GM18951 (cell line): ENCODE measurements around the gene SRGN.
A peak's percentile ranks its signal among the peaks of the same experiment; 100 is the strongest.

Experiments used
- POLR2A ChIP-seq: IDR thresholded peaks from 4 replicates; pipeline ENCODE4 v1.6.1; 2011; ENCODE audit warnings: mild to moderate bottlenecking; ENCODE audit not compliant: insufficient read length, insufficient read depth; ENCODE audit errors: extremely low read depth
- in situ Hi-C: fragments of 300-500 bp; cut with MboI; formaldehyde crosslinking; loops from one replicate; pipeline ENCODE4 v1.12.0; 2022; ENCODE audit warnings: low sequenced_read_pairs, mixed read lengths, inconsistent platforms; ENCODE audit not compliant: unreplicated experiment

SRGN gene

GRCh38 chr10:69052736-69053135, 35.2 kb upstream of the SRGN start:
- no peak for TF ChIP-seq POLR2A
- in situ Hi-C loops, result no loop called here

DNA sequence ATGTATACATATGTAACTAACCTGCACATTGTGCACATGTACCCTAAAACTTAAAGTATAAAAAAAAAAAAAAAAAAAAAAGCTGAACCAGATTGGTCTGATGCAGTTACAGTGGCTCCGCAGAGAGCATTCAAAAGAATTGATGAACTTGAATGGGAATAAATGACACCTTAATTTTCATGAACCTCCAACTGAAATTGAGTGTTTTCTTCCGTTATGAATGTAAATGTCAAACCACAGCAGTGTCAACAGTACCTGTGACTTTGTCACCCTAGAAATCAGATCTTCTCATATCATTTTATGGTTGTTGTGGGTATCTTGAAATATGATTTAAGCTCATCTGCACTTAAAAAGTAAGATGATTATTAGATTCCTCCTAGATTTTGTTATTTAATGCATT, 32.7 kb upstream of the SRGN start:
- no peak for TF ChIP-seq POLR2A
- in situ Hi-C loops, result no loop called here

- TF ChIP-seq POLR2A, result no peak
- in situ Hi-C loops, result no loop called here
Observed at GRCh38 chr10:69056129-69056528, 31.8 kb upstream of the SRGN start.

- no peak for TF ChIP-seq POLR2A
- in situ Hi-C loops, result no loop called here
Observed at GRCh38 chr10:69056536-69057260, 31.2 kb upstream of the SRGN start.

DNA sequence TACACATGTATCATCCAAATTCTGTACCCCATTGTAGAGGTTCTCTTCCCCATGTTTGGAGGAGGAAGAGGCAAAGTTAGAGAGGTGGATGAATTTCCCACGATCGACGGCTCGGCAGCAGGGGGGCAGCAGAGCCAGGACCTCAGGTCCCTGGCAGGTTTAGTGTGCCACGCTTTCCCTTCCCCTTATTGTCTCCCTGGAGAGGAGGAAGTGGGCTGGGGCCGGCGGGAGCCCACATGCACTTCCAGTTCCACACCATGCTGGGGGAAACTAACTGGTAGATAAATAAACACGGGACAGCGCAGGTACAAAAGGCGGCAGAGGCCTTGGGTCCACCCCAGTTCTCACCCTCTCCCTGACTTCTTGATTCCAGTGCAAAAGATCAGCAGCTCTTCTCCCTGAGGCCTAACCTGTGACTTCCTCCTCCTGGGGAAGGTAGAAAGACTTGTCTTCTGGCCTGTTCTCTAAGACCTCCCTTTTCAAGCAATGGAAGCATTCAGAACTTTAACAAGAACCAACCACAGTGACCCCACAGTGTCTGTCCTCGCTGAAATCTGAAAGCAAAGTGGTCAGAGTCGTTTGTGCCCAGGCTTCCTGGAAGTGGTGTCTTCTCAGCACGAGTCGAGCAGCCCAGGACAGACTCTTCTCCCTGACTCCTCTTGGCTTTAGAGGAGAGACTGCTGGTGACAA, 30.5 kb upstream of the SRGN start:
- in situ Hi-C loops, result no loop called here
- TF ChIP-seq POLR2A, result peak; percentile 19

- in situ Hi-C loops, result no loop called here
- TF ChIP-seq POLR2A, result no peak
Observed at GRCh38 chr10:69057951-69058297, 30.0 kb upstream of the SRGN start.

- no peak for TF ChIP-seq POLR2A
- in situ Hi-C loops, result no loop called here
Observed at GRCh38 chr10:69060127-69060798, 27.6 kb upstream of the SRGN start.

GRCh38 chr10:69061305-69062161, 26.4 kb upstream of the SRGN start:
- in situ Hi-C loops, result no loop called here
- peak; percentile 53 for TF ChIP-seq POLR2A

GRCh38 chr10:69062901-69063300, 25.0 kb upstream of the SRGN start:
- TF ChIP-seq POLR2A, result no peak
- in situ Hi-C loops, result no loop called here

- no peak for TF ChIP-seq POLR2A
- in situ Hi-C loops, result no loop called here
Observed at GRCh38 chr10:69064762-69065328, 23.1 kb upstream of the SRGN start.

DNA sequence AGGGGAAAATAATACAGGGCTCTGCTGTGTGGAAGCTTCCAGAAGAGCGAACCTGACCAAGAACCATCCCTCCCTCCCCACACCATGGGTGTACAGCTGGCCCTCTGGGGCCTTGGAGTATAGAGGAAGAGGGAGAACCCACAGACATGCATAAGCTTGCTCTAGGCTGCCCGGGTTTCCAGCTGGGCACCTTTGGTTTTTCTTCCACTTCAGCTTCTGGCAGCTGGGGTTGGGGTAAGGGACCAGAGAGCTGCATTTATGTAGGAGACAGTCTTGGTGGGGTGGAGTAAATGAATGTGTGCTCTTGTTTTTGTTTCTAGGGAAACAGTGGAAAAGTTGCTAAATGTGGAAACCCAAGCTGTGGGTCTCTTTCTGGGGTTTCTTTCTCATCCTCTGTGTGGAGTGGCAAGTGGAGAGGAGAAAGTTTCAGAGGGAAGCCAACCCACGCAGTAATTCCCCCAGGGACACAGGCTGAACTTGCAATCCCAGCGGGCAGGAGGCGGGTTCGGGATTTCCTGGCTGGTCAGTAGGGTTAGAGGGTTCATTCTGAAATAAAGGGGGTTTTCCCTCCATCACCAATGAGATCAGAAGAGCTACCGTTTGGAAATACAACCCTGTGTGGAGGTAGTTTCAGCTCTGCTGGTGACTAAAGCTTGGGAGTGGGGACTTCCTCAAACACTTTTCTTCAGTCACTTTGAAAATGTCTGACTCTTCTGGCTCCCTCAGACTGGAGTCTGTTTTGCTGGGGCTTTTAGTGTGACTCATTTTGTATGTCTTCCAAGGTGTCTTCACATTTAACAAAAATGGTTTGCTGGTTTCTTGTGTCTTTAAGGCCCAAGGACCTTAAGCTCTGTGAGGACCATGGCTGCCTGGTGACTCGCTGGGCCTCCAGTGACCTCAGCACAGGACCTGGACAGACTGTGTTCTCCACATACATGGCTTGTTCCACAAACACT, 22.2 kb upstream of the SRGN start:
- TF ChIP-seq POLR2A, result no peak
- in situ Hi-C loops, result no loop called here

GRCh38 chr10:69067189-69067588, 20.7 kb upstream of the SRGN start:
- TF ChIP-seq POLR2A, result no peak
- in situ Hi-C loops, result no loop called here
